ENCODE measurements around the gene KRT77.

The KRT77 gene

GRCh38 chr12:52660934-52661499 is 42.3 kb downstream of the KRT77 start:
- in situ Hi-C loops (cut with MboI; ENCODE audit: low pct_unique_long_range_greater_than_20kb, low sequenced_read_pairs, unreplicated experiment) = no loop called here
- no peak for DNase-seq (ENCODE audit: low spot score)
- TF ChIP-seq CTCF (IDR thresholded peaks at IDR 0.05; ENCODE audit: extremely low read depth, insufficient read depth, missing control alignments) = no peak

- DNase-seq (ENCODE audit: low spot score) = no peak
- TF ChIP-seq CTCF (IDR thresholded peaks at IDR 0.05; ENCODE audit: extremely low read depth, insufficient read depth, missing control alignments) = no peak
- in situ Hi-C loops (cut with MboI; ENCODE audit: low pct_unique_long_range_greater_than_20kb, low sequenced_read_pairs, unreplicated experiment) = no loop called here
Observed at GRCh38 chr12:52659951-52660350, 43.4 kb downstream of the KRT77 start.

GRCh38 chr12:52659395-52659794 is 43.9 kb downstream of the KRT77 start:
- DNase-seq (ENCODE audit: low spot score) = no peak
- TF ChIP-seq CTCF (IDR thresholded peaks at IDR 0.05; ENCODE audit: extremely low read depth, insufficient read depth, missing control alignments) = no peak
- in situ Hi-C loops (cut with MboI; ENCODE audit: low pct_unique_long_range_greater_than_20kb, low sequenced_read_pairs, unreplicated experiment) = no loop called here

- no peak for TF ChIP-seq CTCF (IDR thresholded peaks at IDR 0.05; ENCODE audit: extremely low read depth, insufficient read depth, missing control alignments)
- in situ Hi-C loops (cut with MboI; ENCODE audit: low pct_unique_long_range_greater_than_20kb, low sequenced_read_pairs, unreplicated experiment) = no loop called here
- DNase-seq (ENCODE audit: low spot score) = no peak
Observed at GRCh38 chr12:52658196-52658595, 45.1 kb downstream of the KRT77 start.

GRCh38 chr12:52657250-52657902 is 45.9 kb downstream of the KRT77 start:
- TF ChIP-seq CTCF (IDR thresholded peaks at IDR 0.05; ENCODE audit: extremely low read depth, insufficient read depth, missing control alignments) = no peak
- in situ Hi-C loops (cut with MboI; ENCODE audit: low pct_unique_long_range_greater_than_20kb, low sequenced_read_pairs, unreplicated experiment) = no loop called here
- DNase-seq (ENCODE audit: low spot score) = no peak

- DNase-seq (ENCODE audit: low spot score) = no peak
- in situ Hi-C loops (cut with MboI; ENCODE audit: low pct_unique_long_range_greater_than_20kb, low sequenced_read_pairs, unreplicated experiment) = no loop called here
- TF ChIP-seq CTCF (IDR thresholded peaks at IDR 0.05; ENCODE audit: extremely low read depth, insufficient read depth, missing control alignments) = no peak
Observed at GRCh38 chr12:52656616-52657015, 46.7 kb downstream of the KRT77 start.
